Testis (tissue), 3 donors: ENCODE measurements around the gene UGT1A10. TPM values are rescaled to one million over a fixed set of nuclear protein-coding genes. Genes with fewer than 3 reads are reported as not detected.

ENCODE experiments used
- DNase-seq: peaks from one replicate; pipeline ENCODE4 v3.0.0-alpha.2; 2019
- H3K27ac ChIP-seq, 2 donors: fragments of 200-600 bp; sonication (generic); one replicate each; pipeline ENCODE4 v1.5.1; 2019
- H3K27me3 ChIP-seq: fragments of 200-600 bp; sonication (generic); one replicate; pipeline ENCODE4 v1.5.1; 2019
- H3K36me3 ChIP-seq: fragments of 200-600 bp; sonication (generic); one replicate; pipeline ENCODE4 v1.5.1; 2017; ENCODE audit warnings: low read depth; ENCODE audit errors: missing control alignments
- H3K4me1 ChIP-seq: fragments of 200-600 bp; sonication (generic); one replicate; pipeline ENCODE4 v1.5.1; 2019
- H3K4me3 ChIP-seq, 2 donors: fragments of 200-600 bp; sonication (generic); one replicate each; pipeline ENCODE4 v1.5.1; 2017 to 2019
- H3K9me3 ChIP-seq: fragments of 200-600 bp; sonication (generic); one replicate; pipeline ENCODE4 v1.5.1; 2017
- CTCF ChIP-seq, 3 experiments: fragments of 450-650 bp in 2 of 3; fragments of 200-600 bp in 1 of 3; sonication (generic) in 1 of 3; IDR thresholded peaks; one replicate each; pipeline ENCODE4 v1.5.1; 2016 to 2019; ENCODE audit warnings: antibody characterized with exemption in 3 of 3, mild to moderate bottlenecking in 2 of 3, moderate library complexity in 1 of 3
- POLR2A ChIP-seq: fragments of 450-650 bp; IDR thresholded peaks from one replicate; pipeline ENCODE4 v1.6.1; 2017; ENCODE audit warnings: antibody characterized with exemption, mild to moderate bottlenecking, moderate library complexity
- WGBS, 2 donors: methylation state at CpG; one replicate each; pipeline ENCODE4 v1.1.5; 2018; 5-methylcytosine and 5-hydroxymethylcytosine counted together
- intact Hi-C: fragments of 100-400 bp; cut with DNase I; formaldehyde crosslinking; loops from one replicate; pipeline ENCODE4 v1.15.1; 2023; ENCODE audit warnings: low total_unique reads
- polyA plus RNA-seq: library from polyadenylated mRNA; stranded (reverse); fragments of 350-450 nt; fragmentation: Illumina TruSeq; extraction: RNeasy Lipid Tissue Mini Kit (QIAGEN cat#74804); gene quantifications from one replicate; pipeline ENCODE4 v1.2.3, GENCODE V29; 2014; ENCODE audit warnings: low read depth, low replicate concordance; ENCODE audit not compliant: insufficient read depth
- total RNA-seq, 2 donors: library from RNA; depleted of rRNA; stranded (reverse); fragments of >200 nt; gene quantifications; one replicate each; pipeline ENCODE4 v1.2.3, GENCODE V29; 2016

Gene UGT1A10
- total and polyA plus RNA-seq, 3 donors from 2014 or later = 0.29 to 0.68 (median 0.31) TPM

GRCh38 chr2:233818639-233819621 lies 182.7 kb downstream of the UGT1A10 start:
- H3K36me3 ChIP-seq = no peaks in the 10 kb centered on the region
- TF ChIP-seq CTCF (IDR thresholded peaks at IDR 0.05) = no peak
- no peak for TF ChIP-seq POLR2A
- 78 to 79% methylated on average over 9 to 17 of the region's 17 CpGs for WGBS, 2 donors
- H3K27ac ChIP-seq = no peak overlapping the region
- H3K4me3 ChIP-seq = no peak overlapping the region
- no peaks in the 10 kb centered on the region for H3K27me3 ChIP-seq
- no peaks in the 10 kb centered on the region for H3K9me3 ChIP-seq
- intact Hi-C loops = no loop called here
- no peaks in the 10 kb centered on the region for H3K4me1 ChIP-seq
- DNase-seq = no peak

GRCh38 chr2:233819884-233820773 lies 183.9 kb downstream of the UGT1A10 start:
- no peaks in the 10 kb centered on the region for H3K4me1 ChIP-seq
- H3K4me3 ChIP-seq = no peak overlapping the region
- intact Hi-C loops = no loop called here
- H3K27me3 ChIP-seq = no peaks in the 10 kb centered on the region
- H3K36me3 ChIP-seq = no peaks in the 10 kb centered on the region
- no peak for DNase-seq
- H3K27ac ChIP-seq = no peak overlapping the region
- no peaks in the 10 kb centered on the region for H3K9me3 ChIP-seq
- no peak for TF ChIP-seq POLR2A
- 75 to 91% methylated on average over 9 to 18 of the region's 18 CpGs for WGBS, 2 donors

- no peaks in the 10 kb centered on the region for H3K9me3 ChIP-seq
- TF ChIP-seq CTCF (IDR thresholded peaks at IDR 0.05) (no peak), POLR2A (no peak)
- no peaks in the 10 kb centered on the region for H3K4me1 ChIP-seq
- 67 to 88% methylated on average over 6 of the region's 6 CpGs for WGBS, 2 donors
- intact Hi-C loops = no loop called here
- no peaks in the 10 kb centered on the region for H3K36me3 ChIP-seq
- no peaks in the 10 kb centered on the region for H3K27me3 ChIP-seq
- no peak overlapping the region for H3K27ac ChIP-seq
- DNase-seq = no peak
- no peak overlapping the region for H3K4me3 ChIP-seq
These were observed 184.5 kb downstream of the UGT1A10 start for GRCh38 chr2:233820774-233821105.

DNA sequence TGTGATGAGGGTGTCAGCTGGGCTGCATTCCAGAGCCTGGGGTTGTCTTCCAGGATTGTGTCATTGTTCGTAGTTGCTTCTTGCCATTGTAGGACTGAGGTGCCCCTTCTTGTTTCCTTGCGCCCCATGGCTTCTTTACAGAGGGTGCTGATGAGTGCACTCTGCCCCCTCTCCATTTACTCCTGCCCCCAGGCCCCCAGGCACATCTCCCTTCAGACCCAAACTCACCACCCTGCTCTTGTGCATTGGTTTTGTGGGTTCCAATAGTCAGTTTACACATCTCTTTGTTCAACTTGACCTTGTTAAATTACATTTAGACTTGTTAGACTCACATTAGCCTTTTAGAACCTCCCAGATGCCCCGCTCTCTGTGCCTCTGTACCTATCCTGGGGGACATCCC lies 184.9 kb downstream of the UGT1A10 start:
- H3K9me3 ChIP-seq = no peaks in the 10 kb centered on the region
- WGBS, 2 donors = 81 to 88% methylated on average over 3 of the region's 3 CpGs
- no peak for DNase-seq
- H3K36me3 ChIP-seq = no peaks in the 10 kb centered on the region
- intact Hi-C loops = no loop called here
- no peaks in the 10 kb centered on the region for H3K27me3 ChIP-seq
- no peak for TF ChIP-seq CTCF (IDR thresholded peaks at IDR 0.05)
- TF ChIP-seq POLR2A = no peak
- H3K4me3 ChIP-seq = no peak overlapping the region
- H3K27ac ChIP-seq = no peak overlapping the region
- no peaks in the 10 kb centered on the region for H3K4me1 ChIP-seq

GRCh38 chr2:233821709-233822100 lies 185.5 kb downstream of the UGT1A10 start:
- WGBS, 2 donors = 92 to 95% methylated on average over 8 of the region's 8 CpGs
- DNase-seq = no peak
- Histone ChIP-seq H3K27ac (no peak overlapping the region), H3K36me3 (no peaks in the 10 kb centered on the region), H3K9me3 (no peaks in the 10 kb centered on the region), H3K4me1 (no peaks in the 10 kb centered on the region), H3K27me3 (no peaks in the 10 kb centered on the region), H3K4me3 (no peak overlapping the region)
- intact Hi-C loops = no loop called here
- TF ChIP-seq CTCF (IDR thresholded peaks at IDR 0.05) (no peak), POLR2A (no peak)
